ENCODE results near the gene COX15. TPM values are rescaled to one million over a fixed set of nuclear protein-coding genes. Genes with fewer than 3 reads are reported as not detected.
A peak's percentile ranks its signal among the peaks of the same experiment; 100 is the strongest.

Gene COX15
- total RNA-seq, 1 donor from 2014 or later: 29.4 TPM

GRCh38 chr10:99731306-99732032 lies 458 bp downstream of the COX15 start:
- TF ChIP-seq, protein P1, sequence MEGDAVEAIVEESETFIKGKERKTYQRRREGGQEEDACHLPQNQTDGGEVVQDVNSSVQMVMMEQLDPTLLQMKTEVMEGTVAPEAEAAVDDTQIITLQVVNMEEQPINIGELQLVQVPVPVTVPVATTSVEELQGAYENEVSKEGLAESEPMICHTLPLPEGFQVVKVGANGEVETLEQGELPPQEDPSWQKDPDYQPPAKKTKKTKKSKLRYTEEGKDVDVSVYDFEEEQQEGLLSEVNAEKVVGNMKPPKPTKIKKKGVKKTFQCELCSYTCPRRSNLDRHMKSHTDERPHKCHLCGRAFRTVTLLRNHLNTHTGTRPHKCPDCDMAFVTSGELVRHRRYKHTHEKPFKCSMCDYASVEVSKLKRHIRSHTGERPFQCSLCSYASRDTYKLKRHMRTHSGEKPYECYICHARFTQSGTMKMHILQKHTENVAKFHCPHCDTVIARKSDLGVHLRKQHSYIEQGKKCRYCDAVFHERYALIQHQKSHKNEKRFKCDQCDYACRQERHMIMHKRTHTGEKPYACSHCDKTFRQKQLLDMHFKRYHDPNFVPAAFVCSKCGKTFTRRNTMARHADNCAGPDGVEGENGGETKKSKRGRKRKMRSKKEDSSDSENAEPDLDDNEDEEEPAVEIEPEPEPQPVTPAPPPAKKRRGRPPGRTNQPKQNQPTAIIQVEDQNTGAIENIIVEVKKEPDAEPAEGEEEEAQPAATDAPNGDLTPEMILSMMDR (IDR thresholded peaks at IDR 0.05): no peak
- no peak for DNase-seq (ENCODE audit: extremely low spot score, unreplicated experiment)
- Mint-ChIP-seq H3K36me3 (ENCODE audit: unreplicated experiment) (peaks cover 25% of the 10 kb centered on the region), H3K27ac (ENCODE audit: unreplicated experiment) (peak overlapping the region; percentile 99), H3K27me3 (ENCODE audit: unreplicated experiment) (no peaks in the 10 kb centered on the region), H3K9me3 (ENCODE audit: unreplicated experiment) (no peaks in the 10 kb centered on the region), H3K4me3 (ENCODE audit: unreplicated experiment) (peak overlapping the region; percentile 100), H3K4me1 (ENCODE audit: unreplicated experiment) (peaks cover 23% of the 10 kb centered on the region)

GRCh38 chr10:99730026-99730425 lies 1.9 kb downstream of the COX15 start:
- DNase-seq (ENCODE audit: extremely low spot score, unreplicated experiment): no peak
- H3K4me1 Mint-ChIP-seq (ENCODE audit: unreplicated experiment): peaks cover 23% of the 10 kb centered on the region
- TF ChIP-seq, protein P1 (IDR thresholded peaks at IDR 0.05): no peak
- peaks cover 25% of the 10 kb centered on the region for H3K36me3 Mint-ChIP-seq (ENCODE audit: unreplicated experiment)
- no peak overlapping the region for H3K4me3 Mint-ChIP-seq (ENCODE audit: unreplicated experiment)
- no peaks in the 10 kb centered on the region for H3K9me3 Mint-ChIP-seq (ENCODE audit: unreplicated experiment)
- no peaks in the 10 kb centered on the region for H3K27me3 Mint-ChIP-seq (ENCODE audit: unreplicated experiment)
- H3K27ac Mint-ChIP-seq (ENCODE audit: unreplicated experiment): no peak overlapping the region

DNA sequence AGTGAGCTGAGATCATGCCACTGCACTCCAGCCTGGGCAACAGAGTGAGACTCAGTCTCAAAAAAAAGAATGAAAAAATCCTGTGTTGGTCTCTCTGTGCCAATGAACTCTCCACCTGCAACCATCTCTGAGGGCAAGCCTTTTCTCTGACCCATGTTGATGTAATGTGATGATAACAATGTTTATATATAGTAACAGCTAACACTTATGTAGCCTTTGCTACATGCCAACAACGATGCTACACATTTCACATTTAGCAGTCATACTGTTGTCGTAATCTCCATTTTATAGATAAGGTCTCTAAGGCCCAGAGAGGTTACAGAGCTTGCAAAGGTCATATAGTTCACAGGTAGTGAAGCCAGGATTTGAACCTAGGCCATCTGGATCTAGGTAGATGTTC lies 11.5 kb downstream of the COX15 start:
- Mint-ChIP-seq H3K27ac (ENCODE audit: unreplicated experiment) (no peak overlapping the region), H3K4me1 (ENCODE audit: unreplicated experiment) (no peaks in the 10 kb centered on the region), H3K9me3 (ENCODE audit: unreplicated experiment) (no peaks in the 10 kb centered on the region), H3K4me3 (ENCODE audit: unreplicated experiment) (no peak overlapping the region), H3K27me3 (ENCODE audit: unreplicated experiment) (no peaks in the 10 kb centered on the region), H3K36me3 (ENCODE audit: unreplicated experiment) (peaks cover 49% of the 10 kb centered on the region)
- no peak for DNase-seq (ENCODE audit: extremely low spot score, unreplicated experiment)
- TF ChIP-seq, protein P1 (IDR thresholded peaks at IDR 0.05): no peak

GRCh38 chr10:99714446-99714845 lies 17.5 kb downstream of the COX15 start:
- Mint-ChIP-seq H3K27ac (ENCODE audit: unreplicated experiment) (peak overlapping the region; percentile 10), H3K4me3 (ENCODE audit: unreplicated experiment) (no peak overlapping the region), H3K9me3 (ENCODE audit: unreplicated experiment) (no peaks in the 10 kb centered on the region), H3K27me3 (ENCODE audit: unreplicated experiment) (no peaks in the 10 kb centered on the region), H3K4me1 (ENCODE audit: unreplicated experiment) (peaks cover 6% of the 10 kb centered on the region), H3K36me3 (ENCODE audit: unreplicated experiment) (peaks cover 43% of the 10 kb centered on the region)
- no peak for DNase-seq (ENCODE audit: extremely low spot score, unreplicated experiment)
- TF ChIP-seq, protein P1 (IDR thresholded peaks at IDR 0.05): no peak

DNA sequence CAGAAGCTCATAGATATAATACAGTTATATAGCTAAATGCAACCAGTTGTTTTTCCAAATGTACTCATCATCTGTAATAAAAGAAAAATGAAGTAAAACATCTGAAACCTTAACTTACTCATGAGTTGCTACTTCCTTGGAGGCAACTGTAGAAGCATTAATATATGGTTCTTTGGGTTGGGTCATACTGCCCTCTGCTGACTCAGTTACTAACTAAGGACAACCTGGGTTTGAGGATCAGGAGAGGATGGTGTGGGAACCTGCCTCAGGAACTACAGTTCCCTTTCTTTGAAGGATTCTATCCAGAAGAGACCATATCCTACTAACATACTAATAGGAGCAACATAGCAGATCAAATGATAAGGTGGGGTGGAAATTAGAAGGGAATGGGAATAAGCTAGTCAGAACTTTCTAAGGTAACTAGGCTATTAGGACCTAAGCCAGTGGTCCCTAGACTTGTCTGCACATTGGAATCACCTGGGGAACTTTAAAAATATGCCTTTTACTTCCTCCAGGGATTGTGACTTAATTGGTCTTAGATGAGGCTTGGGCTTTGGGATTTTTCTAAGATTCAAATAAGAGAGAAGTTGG lies 20.7 kb downstream of the COX15 start:
- Mint-ChIP-seq H3K9me3 (ENCODE audit: unreplicated experiment) (no peaks in the 10 kb centered on the region), H3K36me3 (ENCODE audit: unreplicated experiment) (peaks cover 33% of the 10 kb centered on the region), H3K27me3 (ENCODE audit: unreplicated experiment) (no peaks in the 10 kb centered on the region), H3K27ac (ENCODE audit: unreplicated experiment) (no peak overlapping the region), H3K4me1 (ENCODE audit: unreplicated experiment) (peaks cover 11% of the 10 kb centered on the region), H3K4me3 (ENCODE audit: unreplicated experiment) (no peak overlapping the region)
- TF ChIP-seq, protein P1 (IDR thresholded peaks at IDR 0.05): peak; percentile 55
- DNase-seq (ENCODE audit: extremely low spot score, unreplicated experiment): no peak

All from osteocyte (in vitro differentiated cells).